LNCaP clone FGC (cell line): ENCODE results near the gene NECTIN1.
A peak's percentile ranks its signal among the peaks of the same experiment; 100 is the strongest.
"Not testable (repeated sequence)": the region's sequence is repeated elsewhere in the genome, so short reads cannot be mapped to it uniquely, and the experiment has no call there.

ENCODE experiments used
- DNase-seq: peaks from one replicate; pipeline ENCODE4 v3.0.0-alpha.2; 2011; ENCODE audit warnings: low read depth
- H3K4me3 ChIP-seq: 2 replicates; pipeline ENCODE4 v1.5.1; 2011; ENCODE audit warnings: mild to moderate bottlenecking, low read depth, low read length, control low read depth
- TF ChIP-seq, protein P1 (sequence below): IDR thresholded peaks from 2 replicates; pipeline ENCODE4 v1.5.1; 2012; ENCODE audit warnings: mild to moderate bottlenecking; ENCODE audit not compliant: control insufficient read depth, insufficient read depth; ENCODE audit errors: extremely low read depth

The NECTIN1 gene

DNA sequence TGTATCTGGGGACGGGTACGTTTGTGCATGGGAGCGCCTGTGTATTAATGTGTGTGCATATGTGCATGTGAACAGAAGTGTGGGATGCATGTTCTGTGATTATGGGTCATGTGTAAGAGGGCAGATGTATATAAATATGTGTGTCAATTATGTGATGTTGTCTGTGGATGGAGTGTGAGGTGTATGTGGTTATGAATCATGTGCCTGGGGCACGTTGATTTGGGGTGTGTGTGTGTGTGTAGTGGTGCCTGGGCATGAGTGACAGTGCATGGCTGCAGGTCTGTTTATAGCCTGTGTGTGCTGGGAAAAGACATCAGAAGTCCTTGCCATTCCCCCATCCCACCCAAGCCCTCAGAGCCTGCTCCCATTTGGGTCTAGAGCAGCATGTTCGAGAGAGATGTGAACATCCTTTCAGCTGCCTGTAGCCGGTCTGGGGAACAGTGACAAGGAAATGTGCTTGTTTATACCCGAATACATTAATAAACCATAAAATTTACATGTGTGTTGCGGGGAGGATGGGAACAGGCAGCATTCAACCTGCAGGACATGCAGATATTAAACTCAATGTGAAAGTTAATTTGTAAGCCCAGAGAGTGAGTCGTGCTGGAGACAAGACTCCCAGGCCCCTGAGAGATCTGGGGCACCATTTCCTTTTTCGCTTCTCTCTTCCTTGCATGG, 129.0 kb downstream of the NECTIN1 start:
- TF ChIP-seq, protein P1, sequence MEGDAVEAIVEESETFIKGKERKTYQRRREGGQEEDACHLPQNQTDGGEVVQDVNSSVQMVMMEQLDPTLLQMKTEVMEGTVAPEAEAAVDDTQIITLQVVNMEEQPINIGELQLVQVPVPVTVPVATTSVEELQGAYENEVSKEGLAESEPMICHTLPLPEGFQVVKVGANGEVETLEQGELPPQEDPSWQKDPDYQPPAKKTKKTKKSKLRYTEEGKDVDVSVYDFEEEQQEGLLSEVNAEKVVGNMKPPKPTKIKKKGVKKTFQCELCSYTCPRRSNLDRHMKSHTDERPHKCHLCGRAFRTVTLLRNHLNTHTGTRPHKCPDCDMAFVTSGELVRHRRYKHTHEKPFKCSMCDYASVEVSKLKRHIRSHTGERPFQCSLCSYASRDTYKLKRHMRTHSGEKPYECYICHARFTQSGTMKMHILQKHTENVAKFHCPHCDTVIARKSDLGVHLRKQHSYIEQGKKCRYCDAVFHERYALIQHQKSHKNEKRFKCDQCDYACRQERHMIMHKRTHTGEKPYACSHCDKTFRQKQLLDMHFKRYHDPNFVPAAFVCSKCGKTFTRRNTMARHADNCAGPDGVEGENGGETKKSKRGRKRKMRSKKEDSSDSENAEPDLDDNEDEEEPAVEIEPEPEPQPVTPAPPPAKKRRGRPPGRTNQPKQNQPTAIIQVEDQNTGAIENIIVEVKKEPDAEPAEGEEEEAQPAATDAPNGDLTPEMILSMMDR = no peak
- DNase-seq = no peak
- H3K4me3 ChIP-seq = no peak overlapping the region

DNA sequence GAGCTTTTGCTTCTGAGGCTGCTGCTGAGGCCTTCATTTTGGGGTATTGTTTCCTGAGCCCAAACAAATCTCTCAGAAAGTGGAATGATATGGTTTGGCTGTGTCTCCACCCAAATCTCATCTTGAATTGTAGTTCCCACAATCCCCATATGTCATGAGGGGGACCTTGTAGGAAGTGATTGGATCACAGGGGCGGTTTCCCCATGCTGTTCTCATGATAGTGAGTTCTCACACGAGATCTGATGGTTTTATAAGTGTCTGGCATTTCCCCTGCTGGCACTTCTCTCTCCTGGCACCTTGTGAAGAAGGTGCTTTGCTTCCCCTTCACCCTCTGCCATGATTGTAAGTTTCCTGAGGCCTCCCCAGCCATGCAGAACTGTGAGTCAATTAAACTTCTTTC, 133.1 kb downstream of the NECTIN1 start:
- not testable (repeated sequence) for DNase-seq, H3K4me3 ChIP-seq

DNA sequence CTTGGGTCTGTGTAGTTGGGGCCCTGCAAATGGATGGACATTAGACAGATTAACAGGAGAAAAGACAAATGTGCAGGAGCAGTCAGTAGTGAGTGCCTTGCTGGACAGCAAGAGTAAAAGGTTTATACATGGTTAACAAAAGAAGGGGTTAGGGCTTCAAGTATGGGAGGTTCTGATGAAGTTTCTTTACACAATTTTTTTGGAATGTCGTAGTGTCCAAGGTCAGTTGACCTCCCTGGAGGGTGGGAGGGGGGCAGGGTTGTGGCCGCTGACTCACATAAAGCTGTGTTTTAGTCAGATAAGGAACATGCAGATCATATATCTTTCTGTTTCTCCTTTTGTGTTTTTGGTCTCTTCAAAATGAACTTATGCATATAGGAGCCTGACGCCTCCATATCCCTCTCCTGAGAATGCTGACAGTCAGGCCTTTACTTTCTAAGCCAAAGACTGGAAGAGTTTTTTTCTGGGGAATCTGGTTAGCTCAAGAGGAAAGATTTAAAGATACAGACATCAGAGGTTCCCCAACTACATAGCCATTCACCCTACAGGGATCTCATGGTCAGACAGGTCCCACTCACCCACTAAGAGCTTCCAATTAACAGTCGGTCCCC, 134.3 kb downstream of the NECTIN1 start:
- no peak for DNase-seq
- no peak overlapping the region for H3K4me3 ChIP-seq
- TF ChIP-seq, protein P1 = no peak

DNA sequence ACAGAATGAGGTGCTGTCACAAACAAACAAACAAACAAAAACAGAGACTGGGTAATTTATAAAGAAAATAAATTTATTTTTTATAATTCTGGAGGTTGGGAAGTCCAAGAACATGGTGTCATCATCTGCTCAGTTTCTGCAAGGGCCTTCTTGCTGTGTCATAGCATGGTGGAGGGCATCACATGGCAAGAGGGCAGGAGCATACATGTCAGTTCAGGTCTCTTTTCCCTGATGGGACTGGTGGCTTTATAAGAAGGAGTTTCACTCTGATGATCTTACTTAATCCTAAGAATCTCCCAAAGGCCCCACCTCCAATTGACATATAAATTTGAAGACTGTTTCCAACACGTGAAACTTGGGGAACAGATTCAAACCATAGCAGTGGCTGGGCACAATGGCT, 135.7 kb downstream of the NECTIN1 start:
- TF ChIP-seq, protein P1 = no peak
- H3K4me3 ChIP-seq = no peak overlapping the region
- DNase-seq = no peak

DNA sequence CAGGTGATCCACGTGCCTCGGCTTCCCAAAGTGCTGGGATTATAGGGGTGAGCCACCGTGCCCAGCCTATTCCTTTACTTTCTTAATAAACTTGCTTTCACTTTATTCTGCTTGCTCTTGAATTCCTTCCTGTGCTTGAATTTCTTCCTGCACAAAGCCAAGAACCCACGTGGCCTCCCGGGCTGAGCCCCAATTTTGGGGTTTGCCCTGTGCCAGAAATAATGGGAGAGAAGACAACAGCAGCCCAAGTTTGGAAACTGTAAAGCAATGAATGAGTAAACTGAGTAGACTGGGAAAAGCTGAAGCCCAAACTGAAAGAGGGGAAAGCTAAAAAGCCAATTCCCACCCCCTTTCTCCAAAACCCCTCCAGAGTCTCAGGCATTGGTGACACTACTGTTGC, 136.4 kb downstream of the NECTIN1 start:
- TF ChIP-seq, protein P1 = no peak
- H3K4me3 ChIP-seq = no peak overlapping the region
- DNase-seq = no peak

DNA sequence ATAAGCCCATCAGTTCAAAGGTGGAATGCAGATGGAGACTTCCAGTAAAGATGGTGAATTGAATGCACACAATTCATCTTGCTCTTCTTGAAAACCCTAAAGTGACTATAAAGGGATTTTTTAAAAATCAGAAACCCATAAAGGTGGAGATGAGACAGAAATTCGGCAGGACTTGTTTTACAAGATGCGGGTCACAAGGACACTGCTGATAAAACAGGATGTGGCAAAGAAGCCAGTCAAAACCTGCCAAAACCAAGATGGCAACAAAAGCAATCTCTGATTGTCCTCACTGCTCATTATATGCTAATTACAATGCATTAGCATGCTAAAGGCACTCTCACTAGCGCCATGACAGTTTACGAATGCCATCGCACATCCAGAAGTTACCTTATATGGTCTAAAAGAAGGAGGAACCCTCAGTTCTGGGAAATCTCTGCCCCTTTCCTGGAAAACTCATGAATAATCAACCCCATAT, 137.1 kb downstream of the NECTIN1 start:
- TF ChIP-seq, protein P1 = no peak
- peak; percentile 19 for DNase-seq

DNA sequence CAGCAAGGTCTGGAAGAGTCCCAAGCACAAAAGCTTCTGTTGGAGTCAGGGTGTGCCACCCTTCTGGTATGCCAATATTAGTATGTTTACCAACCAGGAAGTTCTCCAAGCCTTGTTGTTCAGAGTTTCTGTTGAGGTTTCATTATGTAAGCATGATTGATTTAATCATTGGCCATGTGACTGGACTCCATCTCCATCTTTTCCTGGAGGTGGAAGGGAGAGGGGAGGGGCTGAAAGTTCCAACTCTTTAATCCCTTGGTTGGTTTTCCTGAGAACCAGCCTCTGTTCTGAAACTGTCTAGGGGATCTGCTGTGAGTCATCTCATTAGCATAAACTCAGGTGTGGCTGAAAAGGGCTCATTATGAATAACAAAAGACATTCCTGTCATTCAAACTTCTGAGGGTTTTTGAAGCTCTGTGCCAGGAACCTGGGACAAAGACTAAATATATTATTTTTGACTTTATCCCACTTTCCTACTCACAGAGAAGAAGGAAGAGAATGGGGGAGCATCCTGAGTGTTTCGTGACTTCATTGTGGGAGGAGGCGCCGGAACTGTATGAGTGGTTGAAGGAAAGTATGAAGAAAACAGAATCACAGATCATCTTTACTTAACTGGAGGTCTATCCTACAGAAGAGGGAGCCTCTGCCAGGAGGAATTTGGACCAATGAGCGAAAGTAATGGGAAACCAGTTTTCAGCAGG, 138.2 kb downstream of the NECTIN1 start:
- peak; percentile 83 for DNase-seq
- TF ChIP-seq, protein P1 = no peak
- H3K4me3 ChIP-seq = no peak overlapping the region

More for the DNA sequence above, 137.1 kb downstream of the NECTIN1 start:
- no peak overlapping the region for H3K4me3 ChIP-seq
